Measurements from ENCODE around the gene IBA57. TPM values are rescaled to one million over a fixed set of nuclear protein-coding genes. Genes with fewer than 3 reads are reported as not detected.

Gene IBA57
- polyA plus RNA-seq, 2 of the 4 experiments (the other 2 are of a cell fraction): 1.5 to 2.2 TPM

DNA sequence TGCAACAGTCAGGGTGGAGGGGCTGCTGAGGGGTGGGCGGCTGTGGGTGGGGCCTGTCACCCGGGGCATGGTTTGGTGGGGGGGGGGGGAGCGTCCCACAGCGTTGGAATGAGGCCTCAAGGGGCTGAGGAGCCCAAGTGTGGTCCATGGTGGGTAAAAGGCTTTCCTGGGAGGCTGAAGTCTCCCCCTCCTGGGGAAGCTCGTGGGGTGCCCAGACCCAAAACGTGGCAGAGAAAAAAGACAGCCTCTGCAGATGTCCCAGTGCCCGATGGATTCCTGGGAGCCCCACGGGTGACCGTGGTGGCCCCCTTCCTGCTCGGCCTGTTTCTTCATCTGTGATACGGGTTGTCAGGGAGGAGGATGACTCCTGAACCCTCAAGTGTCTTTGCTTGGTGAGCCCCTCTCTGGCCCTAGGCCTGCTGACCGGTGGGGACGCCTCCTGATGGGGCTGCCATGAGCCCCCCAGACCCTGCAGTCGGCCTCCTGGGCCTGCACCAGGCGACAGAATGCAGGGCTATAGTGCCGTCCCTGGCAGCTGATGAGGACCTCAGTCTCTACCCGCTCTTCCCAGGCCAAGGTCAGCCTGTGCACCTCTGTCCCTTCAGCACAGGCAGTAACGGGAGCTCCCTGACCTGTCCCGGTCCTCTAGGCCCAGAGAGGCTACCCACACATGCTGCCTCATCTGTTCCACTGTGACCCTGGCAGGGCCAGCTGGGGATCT lies 43.4 kb downstream of the IBA57 start:
- 91% methylated on average over 12 of the region's 19 CpGs for WGBS (ENCODE audit: missing lambda C conversion rate)
- TF ChIP-seq EHF (CRISPR knock-in tag; IDR thresholded peaks at IDR 0.05) (no peak), KDM5A (IDR thresholded peaks at IDR 0.05) (no peak), JUNB (IDR thresholded peaks at IDR 0.05) (no peak)
- POLR2A ChIA-PET: no interaction called here
- Histone ChIP-seq H3K4me1 (peaks cover 22% of the 10 kb centered on the region), H3K4me2 (no peak overlapping the region; the same call in 2 of the 3 replicates), H3K9me3 (no peaks in the 10 kb centered on the region), H3K27ac (peak overlapping the region; percentile 68 to 86; a peak in 5 of 6 replicates), H3K4me3 (no peak overlapping the region)
- CTCF ChIA-PET: no interaction called here
- FAIRE-seq (no peak), ATAC-seq (no peak), DNase-seq (ENCODE audit: low read depth in 1 of 2, low spot score in 1 of 2) (no peak)

GRCh38 chr1:228209657-228210056 lies 44.1 kb downstream of the IBA57 start:
- ChIA-PET CTCF (no interaction called here), POLR2A (no interaction called here)
- Histone ChIP-seq H3K4me3 (no peak overlapping the region), H3K9me3 (no peaks in the 10 kb centered on the region), H3K4me2 (peak overlapping the region; percentile 33), H3K27ac (peak overlapping the region; percentile 68 to 86), H3K4me1 (peaks cover 24% of the 10 kb centered on the region)
- FAIRE-seq: no peak
- ATAC-seq: no peak; a peak in 1 of 6 replicates
- no peak for DNase-seq (ENCODE audit: low read depth in 1 of 2, low spot score in 1 of 2)
- 84% methylated on average over 3 of the region's 3 CpGs for WGBS (ENCODE audit: missing lambda C conversion rate)
- TF ChIP-seq JUNB (IDR thresholded peaks at IDR 0.05): no peak
- TF ChIP-seq CHD2 (IDR thresholded peaks at IDR 0.05; ENCODE audit: low read length, partially characterized antibody): no peak
- no peak for TF ChIP-seq HOXB5 (CRISPR knock-in tag; IDR thresholded peaks at IDR 0.05)
- TF ChIP-seq ZFP36 (IDR thresholded peaks at IDR 0.05; ENCODE audit: borderline replicate concordance, partially characterized antibody): no peak
- TF ChIP-seq, protein P1, sequence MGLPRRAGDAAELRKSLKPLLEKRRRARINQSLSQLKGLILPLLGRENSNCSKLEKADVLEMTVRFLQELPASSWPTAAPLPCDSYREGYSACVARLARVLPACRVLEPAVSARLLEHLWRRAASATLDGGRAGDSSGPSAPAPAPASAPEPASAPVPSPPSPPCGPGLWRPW (IDR thresholded peaks at IDR 0.05): no peak
- TF ChIP-seq FOXS1 (CRISPR knock-in tag; IDR thresholded peaks at IDR 0.05): no peak
- TF ChIP-seq RNF2 (IDR thresholded peaks at IDR 0.05; ENCODE audit: borderline replicate concordance, low read depth): no peak
- TF ChIP-seq KDM1A (IDR thresholded peaks at IDR 0.05; ENCODE audit: low read depth): no peak
- TF ChIP-seq ZC3H11A (IDR thresholded peaks at IDR 0.05): no peak
- no peak for TF ChIP-seq SMC3 (IDR thresholded peaks at IDR 0.05)
- TF ChIP-seq GATA3 (IDR thresholded peaks at IDR 0.05; ENCODE audit: borderline replicate concordance): no peak
- no peak for TF ChIP-seq ESRRA (IDR thresholded peaks at IDR 0.05; ENCODE audit: borderline replicate concordance, low read length)

DNA sequence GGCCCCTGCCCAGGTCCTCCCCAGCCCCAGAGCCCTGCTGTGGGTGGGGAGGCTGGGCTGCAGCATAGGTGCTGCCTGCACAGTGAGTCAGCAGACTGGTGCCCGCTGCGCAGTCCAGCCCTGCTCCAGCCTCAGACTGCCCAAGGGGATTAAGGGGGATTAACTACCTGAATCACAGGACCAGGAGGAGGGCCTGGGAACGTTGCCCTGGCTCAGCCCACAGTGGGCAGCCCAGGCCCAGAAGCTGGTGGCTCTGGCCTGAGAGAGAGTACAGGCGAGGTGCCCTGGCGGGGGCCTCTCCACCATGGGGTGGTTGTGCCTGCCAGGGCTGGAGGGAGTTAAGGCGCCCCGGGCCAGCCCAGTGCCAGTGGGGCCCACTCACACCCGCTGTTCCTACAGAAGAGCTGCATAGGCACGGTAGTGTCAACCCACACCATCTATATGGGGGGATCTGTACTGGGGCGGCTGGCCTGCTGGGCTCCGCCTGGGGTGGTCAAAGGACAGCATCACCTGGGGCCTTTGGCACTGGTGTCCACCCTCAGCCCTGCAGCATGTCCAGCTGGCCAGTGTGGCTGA lies 44.6 kb downstream of the IBA57 start:
- Histone ChIP-seq H3K4me2 (peak overlapping the region; percentile 33), H3K9me3 (no peaks in the 10 kb centered on the region), H3K4me3 (no peak overlapping the region), H3K27ac (peak overlapping the region; percentile 68 to 86), H3K4me1 (peaks cover 24% of the 10 kb centered on the region)
- TF ChIP-seq CEBPB (IDR thresholded peaks at IDR 0.05): no peak
- peak; percentile 41 for TF ChIP-seq MAFK (IDR thresholded peaks at IDR 0.05; ENCODE audit: partially characterized antibody)
- DNase-seq (ENCODE audit: low read depth in 1 of 2, low spot score in 1 of 2): peak; percentile 33 to 47
- ChIA-PET CTCF (interaction anchor here (0.6 kb wide), 1 partner anchor 43 kb away, joined by 3 read pairs; no protein-coding TSS in a partner anchor), POLR2A (no interaction called here)
- no peak for FAIRE-seq
- ATAC-seq: peak; percentile 35 to 57
- 100% methylated on average over 1 of the region's 11 CpGs for WGBS (ENCODE audit: missing lambda C conversion rate)

GRCh38 chr1:228210712-228211530 lies 45.3 kb downstream of the IBA57 start:
- 90% methylated on average over 15 of the region's 16 CpGs for WGBS (ENCODE audit: missing lambda C conversion rate)
- peaks cover 24% of the 10 kb centered on the region for H3K4me1 ChIP-seq
- H3K4me3 ChIP-seq: no peak overlapping the region
- FAIRE-seq (no peak), DNase-seq (ENCODE audit: low read depth in 1 of 2, low spot score in 1 of 2) (no peak), ATAC-seq (no peak)
- ChIA-PET POLR2A (no interaction called here), CTCF (interaction anchor here (0.6 to 1.0 kb wide), 3 partner anchors 12 to 244 kb away, joined by 3 read pairs; no protein-coding TSS in a partner anchor)
- no peak overlapping the region for H3K4me2 ChIP-seq
- H3K27ac ChIP-seq: peak overlapping the region; percentile 68 to 86
- no peaks in the 10 kb centered on the region for H3K9me3 ChIP-seq
- no peak for TF ChIP-seq EHF (CRISPR knock-in tag; IDR thresholded peaks at IDR 0.05)

Measured in A549 (cell line).